Cardiac septum (tissue), 1 donor: Measurements from ENCODE around the gene USP34. TPM values are rescaled to one million over a fixed set of nuclear protein-coding genes. Genes with fewer than 3 reads are reported as not detected.
"Not testable (repeated sequence)": the region's sequence is repeated elsewhere in the genome, so short reads cannot be mapped to it uniquely, and the experiment has no call there.

ENCODE experiments used
- DNase-seq: peaks from one replicate; pipeline ENCODE4 v3.0.0-alpha.2; 2020; ENCODE audit warnings: low spot score
- intact Hi-C: fragments of 100-400 bp; cut with DNase I; formaldehyde crosslinking; loops from one replicate; pipeline ENCODE4 v1.14.0; 2022
- total RNA-seq: library from RNA; stranded (reverse); fragmentation: NEBNext Ultra II Directional; extraction: Animal tissue kit (Norgen Biotek cat#: 25700); gene quantifications from one replicate; pipeline ENCODE4 v1.2.1, GENCODE V29; 2021
- donor health status: DM: no; HTN: no; CAD: no.

USP34 gene
- total RNA-seq, 1 donor from 2014 or later, result 73.2 TPM

- DNase-seq, intact Hi-C loops: not testable (repeated sequence)
Measured at GRCh38 chr2:61468231-61468630, 2.7 kb downstream of the USP34 start.

- intact Hi-C loops, result no loop called here
Measured at GRCh38 chr2:61465045-61465444, 5.8 kb downstream of the USP34 start.

GRCh38 chr2:61463769-61464475 lies 7.0 kb downstream of the USP34 start:
- intact Hi-C loops, result no loop called here
- DNase-seq, result no peak

More at GRCh38 chr2:61465045-61465444, 5.8 kb downstream of the USP34 start:
- DNase-seq, result no peak

DNA sequence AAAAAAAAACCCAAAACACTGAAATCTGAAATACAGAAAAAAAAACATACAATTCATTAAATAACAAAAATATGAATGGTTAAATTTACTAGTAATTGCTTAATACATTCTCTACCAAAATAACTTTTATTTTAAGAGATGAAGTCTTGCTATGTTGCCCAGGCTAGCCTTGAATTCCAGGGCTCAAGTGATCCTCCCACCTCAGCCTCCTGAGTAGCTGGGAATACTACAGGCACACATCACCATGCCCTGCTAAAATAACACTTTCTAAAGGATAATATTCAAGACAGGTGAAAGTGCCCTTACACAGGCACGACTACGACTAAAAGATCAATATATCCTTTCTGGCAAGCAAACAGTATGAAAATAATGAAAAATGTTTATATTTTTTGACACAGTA lies 9.5 kb downstream of the USP34 start:
- DNase-seq, result no peak
- intact Hi-C loops, result no loop called here

DNA sequence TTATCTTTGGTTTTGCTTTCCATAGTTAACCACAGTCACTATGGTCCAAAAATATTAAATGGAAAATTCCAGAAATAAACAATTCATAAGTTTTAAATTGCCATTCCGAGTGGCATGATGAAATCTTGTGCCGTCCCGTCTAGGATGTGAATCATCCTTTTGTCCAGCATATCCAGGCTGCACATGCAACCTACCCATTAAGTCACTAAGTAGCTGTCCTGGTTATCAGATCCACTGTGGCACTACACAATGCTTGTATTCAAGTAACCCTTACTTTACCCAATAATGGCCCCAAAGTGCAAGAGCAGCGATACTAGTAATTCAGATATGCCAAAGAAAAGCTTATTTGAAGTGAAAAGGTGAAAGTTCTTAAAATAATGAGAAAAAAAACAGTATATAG lies 10.7 kb downstream of the USP34 start:
- intact Hi-C loops, result no loop called here
- no peak for DNase-seq

GRCh38 chr2:61456746-61457420 lies 14.0 kb downstream of the USP34 start:
- intact Hi-C loops, result no loop called here
- DNase-seq, result no peak

DNA sequence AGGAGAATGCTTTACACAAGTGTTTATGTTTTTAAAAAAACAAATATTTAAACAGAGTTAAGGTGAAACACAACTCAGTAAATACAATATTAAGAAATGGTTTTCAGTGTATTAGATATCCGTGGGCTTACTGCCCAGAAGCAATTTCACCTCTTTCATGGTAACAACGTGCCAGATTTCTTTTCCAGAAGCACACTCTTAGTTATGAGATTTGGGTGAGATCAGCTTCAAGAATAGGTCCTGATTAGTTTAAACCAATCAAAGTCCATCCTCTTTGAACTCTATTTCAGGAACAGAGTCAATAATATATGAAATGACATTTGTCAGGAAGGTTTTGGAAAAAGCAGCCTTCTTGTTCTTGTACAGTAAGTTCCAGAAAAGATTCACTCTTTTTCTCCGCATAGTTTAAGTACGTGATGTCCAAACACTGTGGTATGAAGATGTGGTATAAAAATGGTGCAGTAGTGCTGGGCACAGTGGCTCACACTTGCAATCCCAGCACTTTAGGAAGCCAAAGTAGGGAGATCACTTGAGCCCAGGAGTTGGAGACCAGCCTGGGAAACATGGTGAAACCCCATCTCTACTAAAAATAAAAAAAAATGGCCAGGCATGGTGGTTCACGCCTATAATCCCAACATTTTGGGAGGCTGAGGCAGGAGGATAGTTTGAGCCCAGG lies 14.7 kb downstream of the USP34 start:
- intact Hi-C loops, result no loop called here
- DNase-seq, result no peak

GRCh38 chr2:61454972-61455371 lies 15.9 kb downstream of the USP34 start:
- DNase-seq, intact Hi-C loops: not testable (repeated sequence)

DNA sequence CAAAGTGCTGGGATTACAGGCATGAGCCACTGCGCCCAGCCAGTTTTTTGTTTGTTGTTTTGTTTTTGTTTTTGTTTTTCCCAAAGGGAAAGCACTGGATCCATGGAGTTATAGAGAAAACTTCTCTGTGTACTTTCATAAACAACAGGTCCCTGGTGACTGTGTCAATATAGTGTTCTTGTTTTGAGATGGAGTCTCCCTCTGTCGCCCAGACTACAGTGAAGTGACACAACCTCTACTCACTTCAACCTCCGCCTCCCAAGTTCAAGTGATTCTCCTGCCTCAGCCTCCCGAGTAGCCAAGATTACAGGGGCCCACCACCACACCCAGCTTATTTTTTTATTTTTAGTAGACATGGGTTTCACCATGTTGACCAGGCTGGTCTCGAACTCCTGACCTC lies 16.5 kb downstream of the USP34 start:
- intact Hi-C loops, result no loop called here

GRCh38 chr2:61452392-61452791 lies 18.5 kb downstream of the USP34 start:
- DNase-seq, result no peak
- intact Hi-C loops, result no loop called here

More for the DNA sequence above, 16.5 kb downstream of the USP34 start:
- no peak for DNase-seq

DNA sequence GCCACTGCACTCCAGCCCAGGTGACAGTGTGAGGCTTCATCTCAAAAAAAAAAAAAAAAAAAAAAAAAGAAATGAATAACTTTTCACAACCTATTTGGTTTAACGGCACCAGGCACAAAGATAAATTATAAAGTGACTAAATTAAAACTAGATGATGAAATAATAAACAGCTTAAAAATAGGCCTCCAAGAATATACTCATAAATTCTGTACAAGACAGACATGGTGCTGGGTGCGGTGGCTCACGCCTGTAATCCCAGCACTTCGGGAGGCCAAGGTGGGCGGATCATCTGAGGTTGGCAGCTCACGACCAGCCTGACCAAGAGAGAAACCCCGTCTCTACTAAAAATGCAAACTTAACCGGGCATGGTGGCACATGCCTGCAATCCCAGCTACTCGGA lies 19.7 kb downstream of the USP34 start:
- intact Hi-C loops, result no loop called here
- DNase-seq, result no peak

DNA sequence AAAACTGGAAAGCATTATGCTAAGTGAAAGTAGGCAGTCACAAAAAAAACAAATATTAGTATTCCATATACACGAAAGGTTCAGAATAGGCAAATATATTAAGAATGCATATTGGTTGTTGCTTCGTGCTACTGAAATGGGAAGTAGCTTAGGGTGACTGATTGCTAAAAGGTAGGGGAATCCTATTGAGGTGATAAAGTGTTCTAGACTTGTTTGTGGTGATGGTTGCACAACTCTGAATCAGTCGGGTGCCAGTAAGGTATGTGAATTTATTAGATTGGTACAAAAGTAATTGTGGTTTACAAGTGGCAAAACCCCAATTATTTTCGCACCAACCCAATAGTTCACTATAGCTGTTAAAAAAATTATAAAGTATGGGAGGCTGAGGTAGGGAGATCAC lies 20.7 kb downstream of the USP34 start:
- no peak for DNase-seq
- intact Hi-C loops, result no loop called here

DNA sequence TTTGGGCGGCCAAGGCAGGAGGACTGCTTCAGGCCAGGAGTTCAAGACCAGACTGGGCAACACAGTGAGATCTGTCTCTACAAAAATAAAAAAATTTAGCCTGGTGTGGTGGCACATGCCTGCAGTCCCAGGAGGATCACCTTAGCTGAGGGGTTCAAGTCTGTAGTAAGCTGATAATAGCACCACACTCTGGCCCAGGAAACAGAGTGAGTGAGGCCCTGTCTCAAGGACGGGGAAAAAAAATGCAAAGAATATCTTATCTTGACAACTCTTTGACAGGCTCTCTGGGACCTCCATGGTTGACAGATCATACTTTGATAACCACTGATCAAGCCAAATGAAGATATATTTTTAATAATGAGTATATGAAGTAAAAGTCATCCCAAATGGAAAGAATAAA lies 22.7 kb downstream of the USP34 start:
- intact Hi-C loops, result no loop called here
- no peak for DNase-seq

- intact Hi-C loops, DNase-seq: not testable (repeated sequence)
Measured at GRCh38 chr2:61446971-61447370, 23.9 kb downstream of the USP34 start.

GRCh38 chr2:61443342-61444041 lies 27.4 kb downstream of the USP34 start:
- intact Hi-C loops, result no loop called here
- DNase-seq, result no peak

DNA sequence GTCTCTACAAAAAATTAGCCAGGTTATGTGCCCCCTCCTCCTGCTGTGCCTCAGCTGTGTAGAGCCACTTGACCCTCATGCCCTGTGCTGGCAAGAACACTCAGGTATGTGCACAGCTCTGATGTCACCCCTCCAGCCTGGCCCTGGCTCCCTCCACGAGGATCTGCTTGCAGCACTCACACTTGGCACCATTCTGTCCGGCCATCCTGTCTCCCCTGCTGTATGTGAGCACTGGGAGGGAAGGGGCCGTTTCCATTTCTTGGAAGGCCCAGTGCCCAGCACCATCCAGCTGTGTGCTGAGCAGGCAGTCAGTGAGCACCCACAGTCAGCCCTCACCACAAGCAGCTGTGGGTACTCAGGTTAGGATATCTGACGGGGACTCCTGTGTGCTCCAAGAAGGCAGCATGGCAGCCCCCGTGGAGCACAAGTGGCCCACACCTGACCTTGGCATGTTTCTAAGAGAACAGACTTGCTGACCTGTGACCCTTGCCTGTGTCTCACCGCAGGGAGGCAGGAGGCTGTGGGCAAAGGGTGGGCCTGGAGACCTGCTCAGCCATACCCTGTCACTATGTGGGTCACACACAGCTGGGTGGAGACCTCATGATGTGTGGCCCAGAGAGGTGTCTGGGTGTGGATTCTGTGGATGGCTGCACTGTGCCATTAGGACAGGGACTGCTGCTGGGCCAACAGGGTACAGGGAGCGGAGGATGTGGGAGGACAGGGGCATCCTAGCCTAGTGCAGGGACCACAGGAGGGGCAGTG lies 31.5 kb downstream of the USP34 start:
- DNase-seq, result no peak
- intact Hi-C loops, result no loop called here

GRCh38 chr2:61438670-61439069 lies 32.2 kb downstream of the USP34 start:
- DNase-seq, result no peak
- intact Hi-C loops, result no loop called here

- intact Hi-C loops, result no loop called here
- DNase-seq, result no peak
Measured at GRCh38 chr2:61437170-61437569, 33.7 kb downstream of the USP34 start.

GRCh38 chr2:61436092-61436491 lies 34.8 kb downstream of the USP34 start:
- no peak for DNase-seq
- intact Hi-C loops, result no loop called here
